SJCRH30 (cell line): ENCODE measurements around the gene IKBKE. TPM values are rescaled to one million over a fixed set of nuclear protein-coding genes. Genes with fewer than 3 reads are reported as not detected.
"Not testable (repeated sequence)": the region's sequence is repeated elsewhere in the genome, so short reads cannot be mapped to it uniquely, and the experiment has no call there.

Experiments
- DNase-seq, 2 experiments: peaks; one replicate each; pipeline ENCODE4 v3.0.0-alpha.2; 2015 to 2020
- H3K27ac ChIP-seq: fragments of 250-450 bp; sonication (Bioruptor Pico); 2 replicates; pipeline ENCODE4 v1.5.1; 2020; ENCODE audit warnings: mild to moderate bottlenecking, moderate library complexity
- H3K27me3 ChIP-seq: fragments of 250-450 bp; sonication (Bioruptor Pico); 2 replicates; pipeline ENCODE4 v1.5.1; 2020; ENCODE audit warnings: mild to moderate bottlenecking, moderate library complexity
- H3K36me3 ChIP-seq: fragments of 250-450 bp; sonication (Bioruptor Pico); 2 replicates; pipeline ENCODE4 v1.5.1; 2020; ENCODE audit warnings: mild to moderate bottlenecking, moderate library complexity
- H3K4me1 ChIP-seq: fragments of 250-450 bp; sonication (Bioruptor Pico); 2 replicates; pipeline ENCODE4 v1.5.1; 2020; ENCODE audit warnings: mild to moderate bottlenecking, moderate library complexity
- H3K4me3 ChIP-seq: fragments of 250-450 bp; sonication (Bioruptor Pico); 2 replicates; pipeline ENCODE4 v1.5.1; 2020; ENCODE audit warnings: mild to moderate bottlenecking, moderate library complexity
- H3K9me3 ChIP-seq: fragments of 250-450 bp; sonication (Bioruptor Pico); replicated peaks from 2 replicates; pipeline ENCODE4 v1.5.1; 2020; ENCODE audit warnings: mild to moderate bottlenecking, moderate library complexity
- total RNA-seq: library from RNA; depleted of rRNA; stranded (reverse); fragments of >200 nt; shearing (Covaris generic); gene quantifications from 2 replicates; pipeline ENCODE4 v1.2.3, GENCODE V29; 2014

Gene IKBKE
- total RNA-seq, 1 experiment from 2014 or later: 3.1 TPM

GRCh38 chr1:206476058-206476457 lies 5.8 kb downstream of the IKBKE start:
- H3K27ac ChIP-seq: no peak overlapping the region
- H3K36me3 ChIP-seq: no peaks in the 10 kb centered on the region
- H3K27me3 ChIP-seq: no peaks in the 10 kb centered on the region
- H3K4me1 ChIP-seq: peaks cover 15% of the 10 kb centered on the region
- H3K9me3 ChIP-seq: no peaks in the 10 kb centered on the region
- no peak for DNase-seq
- no peak overlapping the region for H3K4me3 ChIP-seq

- Histone ChIP-seq H3K27ac (no peak overlapping the region), H3K27me3 (no peaks in the 10 kb centered on the region), H3K4me3 (no peak overlapping the region), H3K36me3 (no peaks in the 10 kb centered on the region), H3K4me1 (peaks cover 11% of the 10 kb centered on the region), H3K9me3 (no peaks in the 10 kb centered on the region)
- no peak for DNase-seq
These were observed 6.3 kb downstream of the IKBKE start for GRCh38 chr1:206476591-206476990.

- no peak overlapping the region for H3K27ac ChIP-seq
- H3K36me3 ChIP-seq: no peaks in the 10 kb centered on the region
- H3K9me3 ChIP-seq: no peaks in the 10 kb centered on the region
- peaks cover 7% of the 10 kb centered on the region for H3K4me1 ChIP-seq
- DNase-seq: no peak
- no peaks in the 10 kb centered on the region for H3K27me3 ChIP-seq
- H3K4me3 ChIP-seq: no peak overlapping the region
These were observed 6.8 kb downstream of the IKBKE start for GRCh38 chr1:206477110-206477509.

GRCh38 chr1:206477581-206478380 lies 7.5 kb downstream of the IKBKE start:
- no peak for DNase-seq
- Histone ChIP-seq H3K4me1 (peaks cover under 1% of the 10 kb centered on the region), H3K27me3 (no peaks in the 10 kb centered on the region), H3K4me3 (no peak overlapping the region), H3K27ac (no peak overlapping the region), H3K9me3 (no peaks in the 10 kb centered on the region), H3K36me3 (no peaks in the 10 kb centered on the region)

- no peak overlapping the region for H3K27ac ChIP-seq
- no peaks in the 10 kb centered on the region for H3K27me3 ChIP-seq
- no peak overlapping the region for H3K4me3 ChIP-seq
- no peaks in the 10 kb centered on the region for H3K9me3 ChIP-seq
- H3K36me3 ChIP-seq: no peaks in the 10 kb centered on the region
- no peaks in the 10 kb centered on the region for H3K4me1 ChIP-seq
- no peak for DNase-seq
These were observed 8.5 kb downstream of the IKBKE start for GRCh38 chr1:206478746-206479145.

- no peak overlapping the region for H3K4me3 ChIP-seq
- peak; percentile 83 to 92 for DNase-seq
These were observed 9.2 kb downstream of the IKBKE start for GRCh38 chr1:206479183-206480125.

GRCh38 chr1:206480211-206480610 lies 9.9 kb downstream of the IKBKE start:
- H3K27me3 ChIP-seq: no peaks in the 10 kb centered on the region
- H3K27ac ChIP-seq: no peak overlapping the region
- DNase-seq: no peak
- no peak overlapping the region for H3K4me3 ChIP-seq
- no peaks in the 10 kb centered on the region for H3K4me1 ChIP-seq
- H3K9me3 ChIP-seq: no peaks in the 10 kb centered on the region
- no peaks in the 10 kb centered on the region for H3K36me3 ChIP-seq

More at GRCh38 chr1:206479183-206480125, 9.2 kb downstream of the IKBKE start:
- H3K9me3 ChIP-seq: no peaks in the 10 kb centered on the region
- H3K36me3 ChIP-seq: no peaks in the 10 kb centered on the region
- H3K27ac ChIP-seq: no peak overlapping the region
- no peaks in the 10 kb centered on the region for H3K27me3 ChIP-seq
- H3K4me1 ChIP-seq: no peaks in the 10 kb centered on the region

- H3K4me1 ChIP-seq: no peaks in the 10 kb centered on the region
- no peaks in the 10 kb centered on the region for H3K27me3 ChIP-seq
- no peaks in the 10 kb centered on the region for H3K9me3 ChIP-seq
- H3K27ac ChIP-seq: no peak overlapping the region
- DNase-seq: no peak
- no peak overlapping the region for H3K4me3 ChIP-seq
- H3K36me3 ChIP-seq: no peaks in the 10 kb centered on the region
These were observed 12.3 kb downstream of the IKBKE start for GRCh38 chr1:206482611-206483010.

GRCh38 chr1:206483864-206484263 lies 13.6 kb downstream of the IKBKE start:
- not testable (repeated sequence) for H3K27ac ChIP-seq, DNase-seq, H3K4me3 ChIP-seq, H3K9me3 ChIP-seq, H3K4me1 ChIP-seq, H3K27me3 ChIP-seq, H3K36me3 ChIP-seq

- Histone ChIP-seq H3K4me3 (no peak overlapping the region), H3K36me3 (no peaks in the 10 kb centered on the region), H3K27me3 (no peaks in the 10 kb centered on the region), H3K4me1 (no peaks in the 10 kb centered on the region), H3K27ac (no peak overlapping the region), H3K9me3 (no peaks in the 10 kb centered on the region)
- no peak for DNase-seq
These were observed 14.6 kb downstream of the IKBKE start for GRCh38 chr1:206484901-206485300.

- Histone ChIP-seq H3K36me3 (no peaks in the 10 kb centered on the region), H3K27me3 (no peaks in the 10 kb centered on the region), H3K9me3 (no peaks in the 10 kb centered on the region), H3K4me1 (peaks cover 14% of the 10 kb centered on the region), H3K4me3 (no peak overlapping the region), H3K27ac (no peak overlapping the region)
- no peak for DNase-seq
These were observed 16.9 kb downstream of the IKBKE start for GRCh38 chr1:206486995-206487788.

- peaks cover 14% of the 10 kb centered on the region for H3K4me1 ChIP-seq
- DNase-seq: no peak
- H3K9me3 ChIP-seq: no peaks in the 10 kb centered on the region
- H3K27ac ChIP-seq: no peak overlapping the region
- H3K4me3 ChIP-seq: no peak overlapping the region
- H3K36me3 ChIP-seq: no peaks in the 10 kb centered on the region
- no peaks in the 10 kb centered on the region for H3K27me3 ChIP-seq
These were observed 17.7 kb downstream of the IKBKE start for GRCh38 chr1:206487970-206488369.

- Histone ChIP-seq H3K36me3 (no peaks in the 10 kb centered on the region), H3K27ac (no peak overlapping the region), H3K4me3 (no peak overlapping the region), H3K27me3 (no peaks in the 10 kb centered on the region), H3K4me1 (peaks cover 14% of the 10 kb centered on the region), H3K9me3 (no peaks in the 10 kb centered on the region)
- no peak for DNase-seq
These were observed 18.2 kb downstream of the IKBKE start for GRCh38 chr1:206488466-206488865.

- no peaks in the 10 kb centered on the region for H3K36me3 ChIP-seq
- H3K27me3 ChIP-seq: no peaks in the 10 kb centered on the region
- no peaks in the 10 kb centered on the region for H3K9me3 ChIP-seq
- peak; percentile 85 to 94 for DNase-seq
- no peak overlapping the region for H3K27ac ChIP-seq
- peak overlapping the region; percentile 1 for H3K4me3 ChIP-seq
- H3K4me1 ChIP-seq: peaks cover 17% of the 10 kb centered on the region
These were observed 19.9 kb downstream of the IKBKE start for GRCh38 chr1:206489980-206490770.
